HG03575 (cell line): ENCODE data around the gene DHX38.

ENCODE experiments used
- ATAC-seq: cut with Tn5 transposase; IDR thresholded peaks from one replicate; pipeline ENCODE4 v1.9.1; 2021; ENCODE audit not compliant: unreplicated experiment, insufficient number of reproducible peaks, low FRiP score; ENCODE audit errors: extremely low read depth

Gene DHX38

DNA sequence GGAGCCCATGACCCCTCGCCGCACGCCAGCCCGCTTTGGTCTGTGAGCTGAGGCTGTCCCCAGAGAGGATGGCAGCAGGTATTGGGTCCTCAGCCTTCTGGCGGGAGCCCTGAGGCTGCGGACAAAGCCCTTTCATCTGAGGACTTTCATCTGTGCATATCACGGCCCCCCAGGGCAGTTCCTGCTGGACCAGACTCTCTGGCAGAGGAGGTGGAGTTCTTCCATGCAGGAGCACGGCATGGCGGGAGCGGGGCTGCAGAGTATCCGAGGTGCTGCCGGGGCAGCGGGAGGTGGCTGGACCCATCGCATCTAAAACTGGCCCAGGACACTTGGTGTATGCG lies 18.8 kb downstream of the DHX38 start:
- ATAC-seq, result no peak

DNA sequence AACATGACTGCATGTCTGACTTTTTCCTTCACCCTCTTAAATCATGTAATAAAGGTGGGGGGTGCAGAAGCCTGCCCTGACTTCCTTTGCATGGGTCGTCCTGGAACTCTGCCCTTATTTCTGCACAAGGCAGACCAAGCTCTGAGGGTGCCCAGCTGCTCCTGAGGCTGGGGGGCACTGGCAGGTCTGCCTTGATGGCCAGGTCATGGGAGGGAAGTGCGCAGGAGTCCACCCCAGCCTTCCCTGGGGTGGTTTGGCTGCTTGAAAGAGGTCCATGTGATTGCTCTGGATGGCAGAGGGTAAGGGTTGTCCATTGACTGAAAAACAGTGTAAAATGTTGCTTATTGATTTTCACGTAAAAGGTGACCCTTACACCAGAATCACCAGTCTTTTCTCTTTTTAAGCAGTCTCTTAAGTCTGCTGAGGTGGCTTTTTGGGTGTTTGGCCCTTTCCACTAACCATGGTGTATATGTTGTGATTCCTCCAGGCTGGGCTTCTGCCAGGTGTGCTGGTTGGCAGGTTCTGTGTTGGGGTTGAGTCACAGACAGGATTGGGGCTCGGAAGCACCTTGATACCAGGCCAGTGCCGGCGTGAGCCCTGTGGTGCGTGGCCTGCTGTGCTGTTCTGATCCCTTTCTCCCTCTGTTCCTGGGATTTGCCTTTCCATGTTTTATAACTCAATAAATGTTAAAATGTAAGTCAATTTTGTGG lies 19.4 kb downstream of the DHX38 start:
- ATAC-seq, result no peak

DNA sequence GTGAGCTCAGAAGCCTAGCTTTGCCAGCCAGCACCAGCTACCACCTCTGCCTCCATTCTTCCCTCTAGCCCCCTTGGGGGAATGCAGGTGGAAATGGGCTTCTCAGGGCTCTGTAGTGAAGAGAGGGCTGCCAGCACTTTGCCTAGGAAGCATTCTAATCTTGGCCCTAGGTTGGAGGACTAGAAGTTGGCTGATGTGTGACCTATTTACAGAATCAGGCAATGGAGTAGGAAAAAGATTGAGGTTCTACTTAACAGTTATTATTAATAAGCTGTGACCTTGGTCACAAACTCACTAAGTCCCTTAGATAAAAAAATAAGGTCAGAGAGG lies 19.9 kb downstream of the DHX38 start:
- ATAC-seq, result no peak

DNA sequence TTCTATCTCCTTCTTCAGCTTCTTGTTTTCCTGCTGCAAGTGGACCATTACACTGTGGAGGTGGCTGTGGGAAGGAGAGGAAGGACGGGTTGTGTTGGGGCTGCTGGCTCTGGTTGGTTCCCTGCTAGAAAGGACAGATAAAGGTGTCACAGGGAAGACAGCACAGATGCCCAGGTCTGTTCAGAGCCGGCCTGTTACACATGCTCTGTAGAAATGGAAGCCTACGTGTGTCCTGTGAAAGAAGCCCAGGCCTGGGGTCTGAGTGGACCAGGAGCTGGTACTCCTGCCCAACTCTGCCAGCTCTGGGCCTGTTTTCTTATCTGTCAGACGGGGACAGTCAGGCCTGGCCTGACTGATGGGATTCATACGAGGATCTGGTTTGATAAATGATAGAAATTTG lies 26.4 kb downstream of the DHX38 start:
- no peak for ATAC-seq

DNA sequence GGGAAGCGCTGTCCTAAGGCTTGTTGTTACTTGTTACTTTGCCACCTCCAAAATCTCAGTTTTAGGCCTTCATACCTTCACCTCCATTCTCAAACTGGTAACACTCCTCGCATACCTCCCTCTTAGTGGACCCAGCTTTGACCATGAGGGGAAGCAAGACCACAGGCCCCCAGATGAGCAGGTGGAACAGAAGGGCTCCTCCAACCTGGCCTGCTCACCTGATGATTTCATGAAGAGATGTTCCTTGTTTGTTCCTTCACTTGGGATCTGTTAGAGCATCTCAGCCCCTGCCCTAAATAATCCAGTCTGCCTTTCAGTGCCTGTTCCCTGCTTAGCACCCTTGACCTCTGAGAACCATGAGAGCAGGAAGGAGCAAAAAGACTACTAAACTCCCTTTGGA lies 28.7 kb downstream of the DHX38 start:
- no peak for ATAC-seq

DNA sequence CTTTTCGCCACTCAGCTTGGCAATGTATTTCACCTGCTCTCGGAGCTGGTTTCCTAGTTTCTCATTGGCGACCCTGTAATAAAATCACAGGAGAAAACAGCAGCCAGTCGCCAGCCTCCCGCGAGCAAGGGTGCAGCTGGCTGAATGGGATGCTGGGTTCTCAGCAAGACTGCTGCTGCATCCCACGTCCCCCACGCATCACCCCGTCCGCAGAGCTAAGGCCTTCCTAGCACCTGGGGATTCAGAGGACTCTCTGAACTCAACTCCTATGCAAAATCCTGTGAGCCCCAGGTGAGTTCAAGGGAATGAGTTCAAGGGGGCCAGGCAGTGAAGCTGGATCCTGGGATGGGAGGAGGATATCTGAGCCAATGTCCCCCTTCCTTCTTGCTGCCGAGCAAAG lies 29.3 kb downstream of the DHX38 start:
- no peak for ATAC-seq

DNA sequence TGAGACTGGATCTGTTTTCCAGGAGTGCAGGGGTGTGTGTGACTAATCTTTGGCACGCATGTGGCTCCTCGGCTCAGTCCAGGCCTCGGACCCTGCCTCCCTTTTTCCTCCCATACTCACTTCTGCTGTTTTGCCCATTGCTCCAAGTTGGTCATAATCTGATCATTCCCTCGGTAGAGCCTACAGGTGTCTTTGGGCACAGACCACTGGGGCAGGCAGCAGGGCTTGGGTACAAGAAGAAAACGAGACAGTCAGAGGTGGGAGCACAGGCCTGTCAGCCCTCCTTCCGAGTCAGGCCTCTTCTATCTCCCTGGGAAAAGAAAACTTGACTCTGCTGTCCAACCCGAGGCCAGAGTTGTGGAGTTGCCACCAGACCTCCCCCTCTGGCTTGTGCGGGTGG lies 29.8 kb downstream of the DHX38 start:
- no peak for ATAC-seq

DNA sequence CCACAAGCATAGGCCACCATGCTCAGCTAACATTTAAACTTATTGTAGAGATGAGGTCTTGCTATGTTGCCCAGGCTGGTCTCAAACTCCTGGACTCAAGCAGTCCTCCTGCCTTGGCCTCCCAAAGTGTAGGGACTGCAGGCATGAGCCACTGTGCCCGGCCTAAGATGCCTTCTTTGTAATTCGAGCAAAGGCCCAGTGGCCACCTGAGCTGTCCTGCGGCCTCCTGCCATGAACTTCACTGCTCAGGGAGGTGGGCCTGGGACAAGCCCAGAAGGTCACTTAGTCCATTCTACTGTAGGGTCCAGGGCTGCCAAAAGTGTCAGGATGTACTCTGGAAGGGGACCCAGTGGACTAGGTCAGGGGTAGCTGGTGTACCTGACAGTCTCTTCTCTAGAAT lies 30.5 kb downstream of the DHX38 start:
- no peak for ATAC-seq

DNA sequence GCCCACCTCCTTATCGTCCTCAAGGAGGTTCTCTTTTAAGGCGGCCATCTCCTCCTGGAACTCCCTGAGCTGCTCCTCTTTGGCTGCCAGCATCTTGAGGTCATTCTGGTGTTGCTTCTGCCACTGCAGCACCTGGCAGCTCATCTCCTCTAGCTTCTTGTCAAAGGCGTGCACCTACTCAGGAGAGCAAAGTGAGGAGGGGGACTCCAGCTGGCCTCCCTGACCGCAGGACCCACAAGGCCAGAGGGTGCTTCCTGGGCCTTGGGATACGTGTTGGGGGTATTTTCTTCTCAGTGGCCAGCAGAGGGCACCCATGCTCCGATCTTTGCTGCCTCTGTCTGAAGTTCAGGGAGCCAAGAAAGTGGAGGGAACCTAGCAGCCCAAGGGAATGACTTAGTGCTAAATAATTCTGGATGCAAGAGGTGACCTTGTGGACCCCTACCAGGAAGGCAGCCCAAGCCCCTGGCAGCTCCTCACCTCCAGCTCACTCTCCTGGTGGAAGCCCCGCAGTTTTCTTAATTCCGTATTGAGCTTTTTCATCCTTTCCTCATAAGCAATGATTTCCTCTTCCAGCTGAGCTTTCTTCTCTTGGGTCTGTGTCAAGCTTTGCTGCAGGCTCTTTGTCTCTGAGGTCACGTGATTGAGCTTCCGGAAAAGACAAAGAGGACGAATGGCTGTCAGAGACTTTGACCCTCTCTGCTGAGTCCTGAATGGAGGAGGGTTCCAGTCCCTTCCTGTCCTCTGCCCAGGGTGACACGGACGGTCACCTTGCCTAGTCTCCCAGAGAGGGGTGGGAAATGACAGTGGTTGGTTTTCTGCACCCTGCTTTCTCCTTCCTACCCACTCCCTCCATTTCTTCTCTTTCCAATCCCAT lies 31.4 kb downstream of the DHX38 start:
- no peak for ATAC-seq

DNA sequence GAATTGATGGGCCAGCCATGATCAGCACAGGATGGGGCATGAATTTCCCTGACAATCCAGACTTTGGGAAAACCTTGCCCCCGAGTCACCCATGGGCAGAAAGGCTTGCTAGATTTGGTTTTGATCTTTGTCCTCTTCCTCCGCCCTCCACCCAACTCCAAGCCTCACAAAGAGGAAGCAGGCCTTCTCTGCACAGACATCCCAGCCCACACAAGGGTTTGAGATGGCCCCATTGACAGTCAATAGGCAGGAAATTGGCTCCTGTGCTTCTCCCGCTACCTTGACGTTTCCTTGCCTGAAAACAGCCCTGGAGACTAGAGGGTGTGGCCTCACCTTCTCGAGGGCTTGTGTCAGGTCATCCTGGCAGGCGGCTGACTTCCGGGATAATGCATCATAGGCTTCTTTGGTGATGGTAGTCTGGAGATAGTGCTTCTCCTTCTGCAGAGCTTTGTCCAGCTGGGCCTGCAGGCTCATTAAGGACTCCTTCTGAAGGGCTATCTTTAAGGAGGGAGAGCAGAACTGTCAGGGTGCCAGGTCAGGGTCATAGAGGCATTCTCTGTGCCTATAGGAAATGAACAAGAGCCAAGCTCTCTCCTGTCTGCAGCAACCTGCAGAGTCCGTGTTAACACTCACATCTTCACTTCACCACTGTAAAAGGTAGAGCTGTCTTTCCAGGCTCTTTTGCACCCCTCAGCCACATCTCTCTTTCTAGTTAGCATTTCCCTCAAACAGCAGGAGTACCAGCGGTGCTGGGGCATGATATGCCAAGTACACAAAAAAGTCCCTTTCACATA lies 32.2 kb downstream of the DHX38 start:
- no peak for ATAC-seq

DNA sequence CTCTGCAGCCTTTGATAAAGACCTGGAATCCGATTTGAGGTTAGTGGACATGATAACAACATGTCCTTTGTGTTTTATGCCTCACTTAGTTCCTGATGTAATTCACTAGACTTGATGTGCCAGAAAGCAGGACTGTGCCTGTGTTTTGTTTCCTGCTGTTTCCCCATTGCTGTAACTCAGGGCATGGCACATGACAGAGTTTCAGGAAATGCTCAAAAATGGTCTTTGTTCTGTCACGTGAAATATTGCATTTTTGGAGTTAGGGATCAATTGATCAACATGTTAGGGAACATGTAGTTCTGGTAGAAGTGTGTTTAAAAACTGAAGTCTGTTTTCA lies 32.8 kb downstream of the DHX38 start:
- ATAC-seq, result no peak

DNA sequence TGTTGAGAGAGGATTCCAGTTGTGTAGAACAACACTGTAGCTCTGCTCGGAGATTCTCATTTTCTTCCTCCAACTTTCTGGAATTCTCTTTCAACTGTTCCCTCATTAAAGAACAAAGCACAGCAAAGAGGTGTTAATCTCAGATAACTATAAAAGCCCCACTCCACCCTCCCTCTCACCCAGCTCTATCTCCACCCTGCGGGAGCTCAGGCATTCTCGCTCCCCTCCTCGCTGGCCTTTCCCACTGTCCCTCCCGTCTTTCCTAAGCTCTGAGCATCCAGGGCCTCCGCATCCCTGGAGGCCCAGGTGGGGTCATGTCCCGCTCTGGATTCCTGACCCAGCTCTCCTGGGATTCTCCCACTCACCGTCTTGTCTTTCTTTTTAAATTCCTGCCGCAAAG lies 35.1 kb downstream of the DHX38 start:
- ATAC-seq, result no peak

DNA sequence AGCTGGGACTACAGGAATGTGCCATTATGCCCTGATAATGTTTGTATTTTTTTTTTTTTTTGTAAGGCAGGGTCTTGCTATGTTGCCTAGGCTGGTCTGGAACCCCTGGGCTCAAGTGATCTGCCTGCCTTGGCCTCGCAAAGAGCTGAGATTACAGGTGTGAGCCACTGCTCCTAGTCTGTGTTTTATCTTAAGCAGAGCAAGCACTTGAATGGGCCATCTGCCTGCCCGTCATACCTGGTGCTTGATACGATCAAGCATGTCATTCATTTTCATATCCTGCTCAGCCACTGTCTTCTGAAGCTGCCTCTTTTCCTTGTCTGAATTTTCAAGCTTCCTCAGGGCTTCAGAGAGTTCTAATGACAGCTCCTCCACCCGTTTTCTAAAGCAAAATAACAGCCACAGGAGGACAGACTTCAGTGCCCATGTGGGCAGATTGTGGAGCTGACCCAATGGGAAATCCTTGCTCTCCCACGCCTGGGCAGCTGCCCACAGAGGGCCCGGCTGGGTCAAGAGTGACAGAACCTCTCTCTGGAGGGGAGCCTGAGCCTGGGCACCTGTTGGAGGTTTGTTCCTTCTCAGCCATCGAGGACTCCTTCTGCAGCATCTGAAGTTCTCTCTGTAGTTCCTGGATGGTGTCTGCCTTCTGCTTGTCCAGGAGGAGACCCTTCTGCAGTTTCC lies 36.5 kb downstream of the DHX38 start:
- ATAC-seq, result no peak

DNA sequence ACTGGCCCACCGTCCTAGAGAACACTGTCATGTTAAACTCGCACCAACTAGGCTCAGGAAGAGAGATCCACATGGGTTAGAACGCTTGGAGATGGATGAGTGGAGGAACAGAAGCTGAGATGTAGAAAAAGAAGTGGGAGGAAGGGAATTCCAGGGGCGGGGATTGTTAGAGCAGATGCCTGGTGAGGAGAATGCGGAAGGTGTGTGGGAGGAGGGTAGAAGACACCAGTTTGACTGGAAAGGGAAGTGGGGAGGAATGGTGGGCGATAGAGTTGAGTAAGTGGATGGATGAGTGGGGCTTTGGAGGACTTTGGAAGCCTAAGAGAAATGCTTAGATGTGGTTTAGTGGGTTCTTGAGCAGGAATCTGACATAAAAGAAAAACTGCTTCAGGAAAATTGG lies 37.4 kb downstream of the DHX38 start:
- no peak for ATAC-seq

DNA sequence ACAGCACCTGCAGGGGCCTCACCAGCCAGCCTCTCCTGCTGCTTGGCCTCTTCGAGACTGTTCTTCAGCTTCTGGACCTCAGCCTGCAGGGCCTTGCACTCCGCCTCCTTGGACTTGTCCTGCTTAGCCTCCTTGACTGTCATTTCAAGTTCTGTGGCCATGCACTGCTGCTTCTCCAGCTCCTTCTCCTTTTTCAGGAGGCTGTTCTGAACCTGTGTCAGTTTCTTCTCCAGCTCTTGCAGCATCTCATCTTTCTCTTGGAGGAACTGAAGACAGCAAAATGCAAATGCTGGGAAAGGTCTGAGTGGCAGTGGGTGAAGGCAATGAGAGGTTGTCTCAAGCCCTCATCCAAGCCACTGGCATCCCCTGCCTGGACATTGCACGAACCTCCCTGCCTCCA lies 39.1 kb downstream of the DHX38 start:
- ATAC-seq, result no peak

DNA sequence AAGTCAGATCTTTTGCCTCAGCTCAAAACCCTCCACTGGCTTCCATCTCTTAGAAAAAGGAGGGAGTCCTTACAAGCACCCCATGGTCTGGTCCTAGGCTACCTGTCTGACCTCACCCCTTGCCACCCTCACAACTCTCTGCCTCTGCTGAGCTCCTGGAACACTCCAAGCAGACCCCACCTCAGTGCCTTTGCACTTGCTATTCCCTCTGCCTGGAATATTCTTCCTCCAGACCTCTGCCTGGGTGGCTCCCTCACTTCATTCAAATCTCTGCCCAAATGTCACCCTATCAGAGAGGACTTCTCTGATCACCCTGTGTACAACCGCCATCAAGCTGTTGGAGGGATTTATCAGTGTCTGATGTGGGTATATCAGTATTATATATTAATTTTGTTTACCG lies 40.9 kb downstream of the DHX38 start:
- no peak for ATAC-seq

DNA sequence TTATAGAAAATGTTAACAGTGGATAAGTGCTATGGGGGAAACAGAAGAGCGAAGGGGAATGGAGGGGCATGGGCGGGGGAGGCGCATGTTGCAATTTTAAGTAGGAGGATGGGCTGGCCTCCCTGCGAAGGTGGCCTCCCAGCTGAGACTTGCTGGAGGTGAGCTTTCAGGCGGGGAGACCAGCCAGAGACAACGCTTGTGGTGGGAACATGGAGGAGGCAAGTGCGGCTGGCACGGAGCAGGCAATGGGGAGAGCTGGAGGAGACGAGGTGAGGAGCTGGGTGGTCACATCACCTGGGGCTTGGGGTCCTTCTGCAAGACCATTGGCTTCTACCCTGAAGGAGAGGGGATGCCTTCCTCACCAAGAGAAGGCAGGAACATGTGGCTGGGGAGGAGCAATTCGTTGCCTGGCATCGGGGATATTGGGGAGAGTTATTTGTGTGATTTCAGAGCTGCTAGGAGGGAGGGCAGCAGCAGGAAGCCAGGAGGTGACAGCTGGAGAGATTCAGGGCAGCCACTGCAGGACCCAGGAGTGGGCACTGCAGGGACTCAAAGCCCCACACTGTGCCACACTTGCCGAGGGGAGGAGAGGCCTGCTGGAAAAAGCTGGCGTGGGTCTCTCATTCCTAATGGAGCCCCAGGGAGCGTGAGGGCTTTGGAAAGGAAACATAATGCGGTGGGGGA lies 43.9 kb downstream of the DHX38 start:
- no peak for ATAC-seq

DNA sequence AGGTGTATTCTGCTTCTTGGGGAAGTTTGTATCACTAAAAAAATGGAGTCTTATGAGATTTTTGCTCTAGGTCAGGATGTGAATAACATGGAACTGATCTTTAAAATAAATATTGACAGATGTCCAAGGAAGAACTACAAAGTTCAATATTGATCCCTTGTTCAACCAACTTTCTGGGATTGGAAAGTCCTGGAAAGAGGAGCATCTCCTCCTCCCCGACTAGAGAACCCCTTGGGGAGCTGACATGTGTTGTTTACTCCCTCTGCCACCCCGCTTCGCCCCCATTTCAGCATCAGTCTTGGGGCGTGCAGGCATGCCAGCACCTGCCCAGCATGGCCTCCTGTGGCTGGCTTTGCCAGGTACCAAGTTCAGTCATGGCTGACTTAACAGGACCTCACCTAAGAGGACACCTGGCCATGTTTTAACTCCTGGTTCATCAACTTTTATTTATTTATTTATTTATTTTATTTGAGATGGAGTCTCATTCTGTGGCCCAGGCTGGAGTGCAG lies 44.5 kb downstream of the DHX38 start:
- ATAC-seq, result no peak

DNA sequence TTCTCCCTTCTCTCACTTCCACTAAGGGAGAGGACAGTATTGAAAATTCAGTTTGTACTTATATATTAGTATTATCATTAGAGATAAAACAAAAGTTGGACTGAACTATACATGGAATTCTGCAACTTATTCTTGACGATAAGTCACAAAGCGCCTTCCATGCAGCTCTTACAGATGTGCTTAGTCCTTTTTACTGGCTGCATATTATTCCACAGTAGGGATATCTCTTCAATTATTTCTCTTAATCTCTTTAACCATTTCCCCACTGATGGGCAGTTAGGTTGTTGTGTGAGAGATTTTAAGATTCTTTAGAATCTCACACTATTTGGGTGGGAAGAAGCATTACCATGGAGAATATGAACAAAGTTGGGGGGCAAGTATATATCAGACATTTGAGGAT lies 46.3 kb downstream of the DHX38 start:
- no peak for ATAC-seq
